ENCODE data around the gene UQCC3. TPM values are rescaled to one million over a fixed set of nuclear protein-coding genes. Genes with fewer than 3 reads are reported as not detected.

Gene UQCC3
- 10 to 100 TPM in 2 of 4 donors, 1 to 10 TPM in 2; 5.7 to 10.6 (median 8.1) TPM for total RNA-seq

DNA sequence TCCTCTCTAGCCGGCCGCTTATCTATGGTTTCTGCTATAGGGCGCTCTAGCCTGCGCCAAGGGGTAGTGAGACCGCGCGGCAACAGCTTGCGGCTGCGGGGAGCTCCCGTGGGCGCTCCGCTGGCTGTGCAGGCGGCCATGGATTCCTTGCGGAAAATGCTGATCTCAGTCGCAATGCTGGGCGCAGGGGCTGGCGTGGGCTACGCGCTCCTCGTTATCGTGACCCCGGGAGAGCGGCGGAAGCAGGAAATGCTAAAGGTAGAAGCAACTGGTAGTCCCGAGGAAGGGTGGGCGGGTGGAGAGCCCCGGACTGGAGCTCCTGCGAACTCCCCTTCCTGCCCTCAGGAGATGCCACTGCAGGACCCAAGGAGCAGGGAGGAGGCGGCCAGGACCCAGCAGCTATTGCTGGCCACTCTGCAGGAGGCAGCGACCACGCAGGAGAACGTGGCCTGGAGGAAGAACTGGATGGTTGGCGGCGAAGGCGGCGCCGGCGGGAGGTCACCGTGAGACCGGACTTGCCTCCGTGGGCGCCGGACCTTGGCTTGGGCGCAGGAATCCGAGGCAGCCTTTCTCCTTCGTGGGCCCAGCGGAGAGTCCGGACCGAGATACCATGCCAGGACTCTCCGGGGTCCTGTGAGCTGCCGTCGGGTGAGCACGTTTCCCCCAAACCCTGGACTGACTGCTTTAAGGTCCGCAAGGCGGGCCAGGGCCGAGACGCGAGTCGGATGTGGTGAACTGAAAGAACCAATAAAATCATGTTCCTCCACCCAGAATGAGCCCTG is at the start of gene UQCC3, which contains the start of gene LBHD1:
Gene UQCC3, plus strand, starts transcription at position 66 of the 782 bp plus-strand sequence. Its CDS starts 73 bp downstream, at position 139.
Gene LBHD1, minus strand, starts transcription at position 660 of the 782 bp plus-strand sequence. CDS start 2,236 bp downstream, outside the sequence.
- TF ChIP-seq POLR2A (IDR thresholded peaks at IDR 0.05): peak in 1 of 2 donors; percentile 74
- TF ChIP-seq CTCF (IDR thresholded peaks at IDR 0.05): peak in 1 of 6 experiments; percentile 7
- no peaks in the 10 kb centered on the region for H3K9me3 ChIP-seq
- no peaks in the 10 kb centered on the region for H3K27me3 ChIP-seq
- H3K27ac ChIP-seq: peak within 1 kb of the TSS; percentile 77 to 92 (median 86)
- H3K4me1 ChIP-seq: peaks cover 12 to 27% of the 10 kb centered on the region in 2 donors
- intact Hi-C loops (cut with DNase I): no loop called here
- H3K4me3 ChIP-seq (replicated peaks in 1 of 3): peak within 1 kb of the TSS; percentile 45 to 80 (median 67)
- 0% methylated on average over 24 to 37 of the region's 59 CpGs for WGBS, 2 donors
- DNase-seq: peak; percentile 76 to 77
- H3K36me3 ChIP-seq: peaks cover 2 to 4% of the 10 kb centered on the region in 2 donors

- 86% methylated on average over 7 of the region's 7 CpGs for WGBS, 2 donors
- TF ChIP-seq CTCF (IDR thresholded peaks at IDR 0.05): no peak
- TF ChIP-seq POLR2A (IDR thresholded peaks at IDR 0.05): no peak
- Histone ChIP-seq H3K27ac (peak overlapping the region; percentile 49 to 77 (median 67)), H3K4me1 (peaks cover 4 to 14% of the 10 kb centered on the region in 2 donors), H3K27me3 (no peaks in the 10 kb centered on the region), H3K4me3 (replicated peaks in 1 of 3) (no peak overlapping the region), H3K9me3 (no peaks in the 10 kb centered on the region), H3K36me3 (peaks cover 20 to 25% of the 10 kb centered on the region in 2 donors)
- intact Hi-C loops (cut with DNase I): no loop called here
- no peak for DNase-seq
Observed at GRCh38 chr11:62622476-62623089, 48.9 kb upstream of the UQCC3 start.

- no peak for TF ChIP-seq CTCF (IDR thresholded peaks at IDR 0.05)
- TF ChIP-seq POLR2A (IDR thresholded peaks at IDR 0.05): no peak
- Histone ChIP-seq H3K4me1 (peaks cover 0 to under 1% of the 10 kb centered on the region in 2 donors), H3K9me3 (no peaks in the 10 kb centered on the region), H3K27me3 (no peaks in the 10 kb centered on the region), H3K27ac (no peak overlapping the region), H3K4me3 (replicated peaks in 1 of 3) (no peak overlapping the region), H3K36me3 (peaks cover 66 to 70% of the 10 kb centered on the region in 2 donors)
- DNase-seq: no peak
- WGBS, 2 donors: 86 to 88% methylated on average over 3 of the region's 3 CpGs
- intact Hi-C loops (cut with DNase I): no loop called here
Observed at GRCh38 chr11:62627713-62628112, 43.8 kb upstream of the UQCC3 start.

DNA sequence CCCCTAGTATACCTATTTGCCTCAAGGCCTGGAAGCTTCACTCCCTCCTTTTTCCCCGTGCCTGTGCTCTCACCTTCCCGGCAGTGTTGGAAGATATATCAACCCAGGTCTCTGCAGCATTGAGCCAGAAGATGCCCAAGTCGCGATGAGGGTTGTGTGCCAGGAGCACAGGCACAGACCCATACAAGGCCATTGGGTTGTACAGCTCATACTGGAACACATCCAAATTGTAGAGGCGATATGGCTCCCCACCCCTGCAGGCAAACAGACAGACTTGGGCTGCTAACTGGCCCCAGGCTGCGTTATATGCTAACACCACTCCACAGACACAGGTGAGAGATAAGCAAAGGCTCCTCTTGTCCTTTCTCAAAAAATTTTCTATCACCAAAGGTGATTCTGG is 39.0 kb upstream of the UQCC3 start:
- H3K27me3 ChIP-seq: no peaks in the 10 kb centered on the region
- H3K4me1 ChIP-seq: no peaks in the 10 kb centered on the region
- no peak overlapping the region for H3K4me3 ChIP-seq (replicated peaks in 1 of 3)
- WGBS, 2 donors: 98 to 100% methylated on average over 4 to 6 of the region's 6 CpGs
- H3K9me3 ChIP-seq: no peaks in the 10 kb centered on the region
- no peak overlapping the region for H3K27ac ChIP-seq
- intact Hi-C loops (cut with DNase I): no loop called here
- peaks cover 66 to 81% of the 10 kb centered on the region in 2 donors for H3K36me3 ChIP-seq
- DNase-seq: no peak
- TF ChIP-seq CTCF (IDR thresholded peaks at IDR 0.05): no peak
- TF ChIP-seq POLR2A (IDR thresholded peaks at IDR 0.05): no peak
